Stimulated activated naive CD8-positive, alpha-beta T cell treated with anti-CD3 and anti-CD28 coated beads, Interleukin-15, Interleukin-2, amounts not matched to agents 100 ng/mL and 50 ng/mL, for 24 hours (primary cell): ENCODE results near the gene CERKL.

Experiments
- H3K27ac Mint-ChIP-seq: one replicate; pipeline ENCODE4 v1.8.0; 2021; ENCODE audit warnings: mild to moderate bottlenecking, mixed read lengths
- H3K27me3 Mint-ChIP-seq: one replicate; pipeline ENCODE4 v1.8.0; 2021; ENCODE audit warnings: mixed read lengths
- H3K36me3 Mint-ChIP-seq: one replicate; pipeline ENCODE4 v1.8.0; 2021; ENCODE audit warnings: low read depth, mixed read lengths
- H3K4me1 Mint-ChIP-seq: one replicate; pipeline ENCODE4 v1.8.0; 2021; ENCODE audit warnings: low read depth, mixed read lengths
- H3K4me3 Mint-ChIP-seq: one replicate; pipeline ENCODE4 v1.8.0; 2021; ENCODE audit warnings: mild to moderate bottlenecking, mixed read lengths
- H3K9me3 Mint-ChIP-seq: one replicate; pipeline ENCODE4 v1.8.0; 2021; ENCODE audit warnings: mixed read lengths

CERKL gene

DNA sequence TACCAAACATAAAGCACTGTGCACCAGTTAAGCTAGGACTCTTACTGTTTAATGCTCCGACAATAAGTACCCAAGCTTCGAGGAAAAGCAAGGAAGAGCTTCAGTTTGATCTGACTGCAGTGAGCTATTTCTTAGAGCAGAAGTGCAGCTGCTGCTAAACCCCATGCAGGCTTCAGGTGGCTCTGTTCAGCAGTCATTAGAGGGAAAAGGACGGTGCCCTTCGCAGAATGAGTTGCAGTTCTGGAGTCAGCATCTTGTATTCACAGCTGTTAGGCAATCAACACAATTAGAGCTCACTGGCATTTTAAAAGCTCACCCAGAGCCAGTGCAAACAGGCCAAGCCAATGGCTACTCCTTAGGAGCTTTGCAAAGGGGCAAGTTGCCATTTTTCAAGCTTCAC lies 1.5 kb upstream of the CERKL start:
- H3K9me3 Mint-ChIP-seq: no peaks in the 10 kb centered on the region
- no peak overlapping the region for H3K27ac Mint-ChIP-seq
- H3K36me3 Mint-ChIP-seq: no peaks in the 10 kb centered on the region
- H3K4me1 Mint-ChIP-seq: peaks cover 6% of the 10 kb centered on the region
- H3K27me3 Mint-ChIP-seq: peaks cover 45% of the 10 kb centered on the region
- H3K4me3 Mint-ChIP-seq: no peak overlapping the region

DNA sequence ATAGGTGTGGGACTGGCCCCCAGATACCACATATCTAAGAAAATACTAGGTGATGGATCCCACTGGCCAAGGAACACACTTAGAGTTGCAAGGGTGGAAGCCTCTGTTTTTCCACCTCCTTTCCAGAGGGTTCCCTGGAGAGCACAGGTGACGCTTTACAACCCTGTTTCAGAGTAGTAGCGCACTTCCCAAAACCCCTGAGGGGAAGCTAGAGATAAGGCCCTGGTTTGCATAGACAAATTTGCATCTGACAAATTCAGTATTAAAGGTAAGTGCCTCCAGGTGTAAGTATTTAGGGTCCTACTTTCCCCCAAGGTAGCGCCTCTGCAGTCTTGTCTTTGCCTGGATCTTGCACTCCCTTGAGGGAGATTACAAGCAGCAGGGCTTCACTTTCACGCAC lies 474 bp upstream of the CERKL start:
- Mint-ChIP-seq H3K27ac (no peak overlapping the region), H3K27me3 (peaks cover 51% of the 10 kb centered on the region)

DNA sequence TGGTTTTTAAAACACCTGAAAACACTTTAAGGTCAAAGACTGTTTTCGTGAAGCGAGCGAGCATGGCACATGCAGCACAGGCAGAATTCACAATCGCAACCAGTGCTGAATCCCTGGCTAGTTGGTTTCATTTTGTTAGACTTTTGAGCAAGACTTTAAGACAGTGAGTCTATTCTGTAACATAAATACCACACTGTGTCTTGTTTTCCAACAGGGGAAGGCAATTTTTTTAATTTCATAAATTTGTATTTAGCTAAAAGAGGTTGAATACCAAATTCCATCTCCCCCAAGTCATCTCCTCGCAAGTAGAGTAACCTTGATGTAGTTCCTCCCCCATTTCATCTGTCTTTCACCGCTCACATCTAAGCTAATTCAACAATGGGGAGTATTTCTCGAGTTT lies 1.4 kb downstream of the CERKL start:
- Mint-ChIP-seq H3K27me3 (peaks cover 58% of the 10 kb centered on the region), H3K36me3 (no peaks in the 10 kb centered on the region), H3K4me3 (no peak overlapping the region), H3K9me3 (no peaks in the 10 kb centered on the region), H3K4me1 (peaks cover 6% of the 10 kb centered on the region), H3K27ac (no peak overlapping the region)

More for the DNA sequence above, 474 bp upstream of the CERKL start:
- Mint-ChIP-seq H3K4me1 (peaks cover 6% of the 10 kb centered on the region), H3K4me3 (peak overlapping the region; percentile 70), H3K9me3 (no peaks in the 10 kb centered on the region), H3K36me3 (no peaks in the 10 kb centered on the region)

DNA sequence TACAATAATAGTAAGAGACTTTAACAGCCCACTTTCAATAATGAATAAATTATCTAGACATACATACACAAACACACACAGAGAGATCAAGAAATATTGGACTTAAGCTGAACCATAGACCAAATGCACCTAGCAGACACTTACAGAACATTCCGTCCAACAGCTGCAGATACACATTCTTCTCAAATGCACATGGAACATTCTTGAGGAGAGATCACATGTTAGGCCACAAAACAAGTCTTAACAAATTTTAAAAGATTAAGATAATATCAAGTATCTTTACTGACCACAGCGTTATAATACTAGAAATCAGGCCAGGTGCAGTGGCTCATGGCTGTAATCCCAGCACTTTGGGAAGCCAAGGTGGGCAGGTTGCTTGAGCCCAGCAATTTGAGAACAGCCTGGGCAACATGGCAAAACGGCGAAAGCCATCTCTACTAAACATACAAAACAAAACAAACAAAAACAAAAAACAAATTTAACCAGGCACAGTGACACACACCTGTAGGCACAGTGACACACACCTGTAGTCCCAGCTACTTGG lies 7.4 kb downstream of the CERKL start:
- no peak overlapping the region for H3K4me3 Mint-ChIP-seq
- peaks cover 52% of the 10 kb centered on the region for H3K27me3 Mint-ChIP-seq
- no peaks in the 10 kb centered on the region for H3K9me3 Mint-ChIP-seq
- H3K36me3 Mint-ChIP-seq: no peaks in the 10 kb centered on the region
- no peaks in the 10 kb centered on the region for H3K4me1 Mint-ChIP-seq
- no peak overlapping the region for H3K27ac Mint-ChIP-seq

DNA sequence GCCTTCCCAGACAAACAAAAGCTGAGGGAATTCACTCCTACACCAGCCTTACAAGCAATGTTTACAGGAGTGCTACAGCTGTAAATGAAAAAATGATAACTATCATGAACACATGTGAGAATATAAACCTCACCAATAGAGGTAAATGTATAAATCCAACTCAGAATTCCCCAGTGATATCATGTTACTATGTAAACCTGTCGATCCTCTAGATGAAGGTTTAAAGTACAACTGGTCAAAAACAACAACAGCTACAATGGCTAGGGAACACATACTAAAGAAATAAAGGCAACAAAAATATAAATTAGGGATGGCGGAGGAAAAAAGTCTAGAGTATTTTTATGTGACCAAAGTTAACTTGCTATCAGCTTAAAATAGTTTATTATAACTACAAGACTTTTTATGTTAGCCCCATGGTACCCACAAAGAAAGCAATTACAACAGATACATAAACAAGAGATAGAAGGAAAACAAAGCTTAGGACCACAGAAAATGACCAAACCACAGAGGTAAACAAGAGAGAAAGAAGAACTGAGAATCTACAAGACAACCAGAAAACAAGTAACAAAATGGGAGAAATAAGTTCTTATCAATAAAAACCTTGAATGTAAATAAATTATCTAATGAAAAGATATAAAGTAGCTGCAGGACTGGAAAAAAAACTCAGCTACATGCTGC lies 8.3 kb downstream of the CERKL start:
- Mint-ChIP-seq H3K4me3 (no peak overlapping the region), H3K4me1 (no peaks in the 10 kb centered on the region), H3K27ac (no peak overlapping the region), H3K27me3 (peaks cover 54% of the 10 kb centered on the region), H3K9me3 (no peaks in the 10 kb centered on the region), H3K36me3 (no peaks in the 10 kb centered on the region)

DNA sequence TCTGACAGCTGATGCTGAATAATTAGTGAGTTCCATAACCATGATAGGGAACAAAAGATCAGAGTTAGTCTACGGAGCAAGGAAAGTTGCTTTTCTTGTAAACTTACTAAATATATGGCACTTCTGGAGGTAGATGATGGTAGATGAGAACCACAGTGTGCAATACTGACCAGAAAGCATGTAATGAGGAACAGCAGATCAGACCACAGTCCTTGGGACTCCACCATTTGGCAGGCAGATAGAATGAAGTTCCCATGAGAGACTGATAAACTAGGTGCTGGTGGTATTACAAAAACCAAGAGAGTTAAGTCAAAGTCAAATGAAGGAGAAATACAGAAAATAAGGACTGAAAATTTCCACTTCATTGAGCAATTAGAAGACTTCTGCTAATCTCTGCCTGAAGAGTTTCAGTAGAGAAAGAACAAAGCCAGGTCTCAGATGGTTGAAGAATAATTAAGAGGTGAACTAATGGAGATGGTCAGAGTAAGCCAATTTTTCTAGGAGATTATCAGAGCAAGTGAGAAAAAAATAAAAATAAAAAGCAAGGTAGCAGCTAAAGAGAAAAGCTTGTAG lies 10.4 kb downstream of the CERKL start:
- Mint-ChIP-seq H3K9me3 (no peaks in the 10 kb centered on the region), H3K36me3 (no peaks in the 10 kb centered on the region), H3K4me1 (no peaks in the 10 kb centered on the region), H3K4me3 (no peak overlapping the region), H3K27me3 (peaks cover 42% of the 10 kb centered on the region), H3K27ac (no peak overlapping the region)

DNA sequence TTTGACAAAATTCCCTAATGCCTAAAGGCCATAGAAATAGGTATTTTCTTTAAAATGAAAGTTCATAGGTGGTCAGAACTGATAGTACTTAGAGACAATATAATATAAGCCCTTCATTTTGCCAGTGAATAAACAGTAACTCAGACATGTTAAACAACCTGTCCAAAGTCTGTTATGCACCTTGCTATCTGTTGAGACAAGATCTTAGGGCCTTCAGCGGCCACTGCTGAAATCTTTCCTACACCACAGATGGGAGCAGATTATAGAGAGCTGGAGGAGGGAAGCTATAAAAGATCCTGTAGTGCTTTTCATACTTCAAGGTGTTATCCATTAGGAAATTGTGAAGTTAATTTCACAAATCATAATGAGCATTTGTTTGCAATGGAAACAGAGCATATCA lies 13.8 kb downstream of the CERKL start:
- Mint-ChIP-seq H3K4me3 (no peak overlapping the region), H3K27me3 (peaks cover 28% of the 10 kb centered on the region), H3K4me1 (no peaks in the 10 kb centered on the region), H3K27ac (no peak overlapping the region), H3K9me3 (no peaks in the 10 kb centered on the region), H3K36me3 (no peaks in the 10 kb centered on the region)

DNA sequence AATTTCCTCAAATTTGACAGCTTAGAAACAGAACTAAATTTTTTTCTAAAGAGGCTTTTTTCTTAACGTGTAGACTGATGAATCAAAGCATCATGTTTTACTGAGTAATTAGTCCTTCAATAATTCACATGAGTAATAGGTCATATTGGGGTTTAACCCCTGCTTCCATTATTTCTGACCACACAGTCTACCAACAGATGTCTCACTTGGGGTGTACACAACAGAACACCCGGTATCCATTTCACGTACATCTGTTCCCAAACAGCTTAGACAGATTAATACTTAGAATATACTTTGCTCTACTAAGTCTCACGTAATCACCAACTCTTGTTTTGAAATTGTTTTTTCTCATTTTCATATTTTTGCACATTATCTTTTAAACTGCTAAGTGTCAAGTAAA lies 14.8 kb downstream of the CERKL start:
- H3K27ac Mint-ChIP-seq: no peak overlapping the region
- no peaks in the 10 kb centered on the region for H3K36me3 Mint-ChIP-seq
- H3K4me3 Mint-ChIP-seq: no peak overlapping the region
- peaks cover 21% of the 10 kb centered on the region for H3K27me3 Mint-ChIP-seq
- no peaks in the 10 kb centered on the region for H3K4me1 Mint-ChIP-seq
- no peaks in the 10 kb centered on the region for H3K9me3 Mint-ChIP-seq

DNA sequence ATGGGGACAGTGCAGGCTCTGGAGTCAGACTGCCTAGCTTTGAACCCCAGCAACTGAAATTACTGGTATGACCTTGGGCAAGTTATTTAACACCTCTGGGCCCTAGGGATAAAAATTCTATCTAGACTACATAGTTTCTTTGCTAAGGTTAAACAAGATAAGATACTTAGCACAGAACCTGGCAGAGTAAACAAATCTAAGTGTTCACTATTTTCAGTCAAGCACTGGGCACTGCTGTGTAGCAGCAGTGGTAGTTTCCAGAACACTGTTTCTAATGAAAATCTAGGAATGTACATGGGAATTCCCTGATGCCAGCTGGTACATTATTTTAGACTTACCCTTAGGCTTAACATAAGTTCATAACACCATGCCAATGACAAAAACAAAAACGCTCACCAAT lies 17.2 kb downstream of the CERKL start:
- Mint-ChIP-seq H3K9me3 (no peaks in the 10 kb centered on the region), H3K4me3 (no peak overlapping the region), H3K27ac (no peak overlapping the region), H3K36me3 (no peaks in the 10 kb centered on the region), H3K4me1 (no peaks in the 10 kb centered on the region), H3K27me3 (peaks cover 3% of the 10 kb centered on the region)

DNA sequence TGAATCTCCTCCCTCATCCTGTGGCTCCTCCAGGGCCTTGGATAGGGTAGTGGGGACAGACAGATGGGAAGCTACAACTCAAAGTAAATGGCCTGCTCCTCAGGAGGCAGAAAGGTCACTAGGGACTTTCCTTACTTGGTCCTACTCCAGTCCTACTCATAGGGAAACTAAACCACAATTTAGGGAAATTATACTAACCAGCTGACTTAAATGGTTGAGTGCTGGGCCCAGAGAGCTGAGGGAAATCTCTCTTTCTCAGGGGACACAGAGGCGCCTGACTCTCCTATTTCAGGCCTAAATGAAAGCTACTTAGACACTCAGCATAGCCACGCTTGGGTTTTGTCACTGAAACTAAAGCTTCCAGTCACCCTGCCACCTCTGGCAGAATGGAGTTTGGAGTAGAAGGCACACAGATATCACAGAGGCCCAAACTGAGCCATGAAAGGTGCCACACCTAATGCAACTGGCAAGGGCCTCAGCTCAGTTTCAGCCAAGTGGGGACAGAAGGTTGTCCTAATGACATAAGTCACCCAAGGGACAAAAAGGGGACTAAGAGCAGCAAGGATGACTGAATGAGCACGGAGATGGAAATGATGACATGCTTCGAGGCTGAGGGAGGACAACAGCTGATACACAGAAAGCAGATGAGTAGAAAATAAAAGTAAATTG lies 24.0 kb downstream of the CERKL start:
- Mint-ChIP-seq H3K4me1 (no peaks in the 10 kb centered on the region), H3K27ac (no peak overlapping the region), H3K4me3 (no peak overlapping the region), H3K27me3 (peaks cover 6% of the 10 kb centered on the region), H3K9me3 (no peaks in the 10 kb centered on the region), H3K36me3 (no peaks in the 10 kb centered on the region)

DNA sequence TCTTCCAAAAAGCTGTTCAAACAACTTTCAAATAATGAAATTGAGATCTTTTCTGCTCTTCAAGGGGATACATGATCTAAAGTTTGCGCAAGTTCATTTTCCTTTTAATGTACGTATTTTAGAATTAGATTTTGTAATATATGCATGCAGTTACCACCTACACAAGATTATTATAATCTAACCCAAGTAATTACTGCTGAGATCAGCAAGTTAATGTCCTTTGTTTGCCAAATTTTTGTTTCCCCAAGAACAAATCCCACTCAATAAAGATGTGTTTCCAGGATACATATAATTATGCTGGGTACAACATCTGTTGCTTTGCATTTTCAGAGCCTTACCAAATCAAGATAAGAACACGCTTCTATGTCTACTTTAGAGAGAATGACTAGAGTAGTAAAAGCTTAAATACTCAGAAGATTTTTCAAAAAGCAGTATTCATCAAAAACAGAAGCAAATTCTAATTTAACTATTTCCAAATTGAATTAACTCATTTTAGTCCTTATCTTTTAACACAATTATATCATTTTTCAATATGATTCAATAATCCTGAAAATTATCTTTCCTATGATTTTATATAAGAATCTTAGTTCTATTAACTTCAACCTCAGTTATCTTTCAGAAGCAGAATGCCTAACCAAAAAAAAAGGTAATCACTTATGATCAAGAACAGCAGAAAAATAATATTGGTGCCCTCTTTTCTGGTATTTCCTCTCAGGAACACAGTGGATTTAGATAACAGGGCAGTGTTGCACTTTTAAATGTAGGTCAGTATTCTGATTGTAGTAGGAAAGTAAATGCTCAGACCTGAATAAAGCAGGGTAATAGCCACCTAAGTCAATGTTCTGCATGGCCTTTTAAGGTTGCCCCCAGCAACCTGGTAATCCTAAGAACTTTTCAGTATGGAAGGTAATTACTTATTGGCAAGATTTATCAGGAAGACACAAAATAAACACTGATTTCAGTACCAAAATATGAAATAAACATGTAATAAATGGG lies 28.0 kb downstream of the CERKL start:
- Mint-ChIP-seq H3K27ac (no peak overlapping the region), H3K9me3 (no peaks in the 10 kb centered on the region), H3K4me3 (no peak overlapping the region), H3K4me1 (no peaks in the 10 kb centered on the region), H3K27me3 (peaks cover 16% of the 10 kb centered on the region), H3K36me3 (no peaks in the 10 kb centered on the region)

DNA sequence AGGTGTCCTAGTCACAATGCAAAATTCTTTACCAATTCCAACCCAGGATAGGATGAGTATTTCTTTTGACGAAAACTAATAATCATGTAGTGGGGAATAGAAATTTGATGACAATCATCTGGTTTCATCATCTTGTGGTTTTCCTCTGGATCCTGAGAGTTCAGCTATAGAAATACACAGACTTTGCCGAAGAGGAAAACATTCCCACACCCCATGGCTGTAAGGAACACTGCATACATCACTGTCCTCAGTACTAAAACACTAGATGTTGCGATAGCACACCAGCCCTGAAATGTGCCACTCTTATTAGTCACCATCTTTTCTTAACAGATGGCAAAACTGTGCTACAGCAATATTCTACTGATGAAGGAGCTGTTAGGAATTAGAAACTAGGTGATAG lies 29.4 kb downstream of the CERKL start:
- no peaks in the 10 kb centered on the region for H3K36me3 Mint-ChIP-seq
- no peaks in the 10 kb centered on the region for H3K4me1 Mint-ChIP-seq
- H3K27me3 Mint-ChIP-seq: peaks cover 17% of the 10 kb centered on the region
- no peaks in the 10 kb centered on the region for H3K9me3 Mint-ChIP-seq
- no peak overlapping the region for H3K27ac Mint-ChIP-seq
- H3K4me3 Mint-ChIP-seq: no peak overlapping the region

DNA sequence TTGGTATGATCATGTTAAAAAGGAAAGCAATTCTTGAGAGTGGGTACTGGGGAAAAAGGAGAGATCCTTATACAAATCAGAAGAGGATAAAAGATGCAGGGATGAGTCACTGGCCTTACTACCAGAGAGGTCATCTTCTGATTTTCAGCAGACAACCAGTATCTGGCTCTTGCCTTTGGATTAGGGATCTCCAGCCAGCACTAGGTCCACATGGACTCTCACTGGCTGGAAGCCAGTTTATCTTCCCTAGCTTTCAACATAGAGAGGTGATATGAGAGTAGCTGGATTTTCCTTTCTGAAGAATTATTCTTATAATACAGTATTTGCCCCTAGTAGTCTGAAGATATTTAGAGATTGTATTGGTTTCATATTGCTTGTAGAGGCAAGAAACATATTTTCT lies 30.2 kb downstream of the CERKL start:
- no peaks in the 10 kb centered on the region for H3K4me1 Mint-ChIP-seq
- no peaks in the 10 kb centered on the region for H3K36me3 Mint-ChIP-seq
- no peak overlapping the region for H3K4me3 Mint-ChIP-seq
- peaks cover 17% of the 10 kb centered on the region for H3K27me3 Mint-ChIP-seq
- H3K9me3 Mint-ChIP-seq: no peaks in the 10 kb centered on the region
- no peak overlapping the region for H3K27ac Mint-ChIP-seq

DNA sequence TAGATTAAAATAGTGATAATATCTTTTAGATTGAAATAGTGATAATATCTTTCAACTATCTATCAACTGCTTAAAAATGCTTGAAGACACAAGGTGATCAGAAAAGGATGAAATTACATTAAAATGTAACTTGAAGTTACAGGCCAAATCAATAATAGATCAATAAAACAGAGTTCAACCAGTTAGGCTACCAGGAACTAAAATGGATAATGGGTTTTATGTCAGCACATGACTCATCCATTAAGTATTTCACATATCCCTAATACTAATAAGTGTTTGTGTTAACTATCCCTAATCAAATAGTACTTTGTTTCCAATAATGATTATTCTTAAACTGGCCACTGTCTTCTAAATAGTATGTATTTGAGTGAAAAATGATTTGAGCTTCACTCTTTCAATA lies 33.7 kb downstream of the CERKL start:
- H3K9me3 Mint-ChIP-seq: no peaks in the 10 kb centered on the region
- H3K4me1 Mint-ChIP-seq: no peaks in the 10 kb centered on the region
- H3K27ac Mint-ChIP-seq: no peak overlapping the region
- H3K36me3 Mint-ChIP-seq: no peaks in the 10 kb centered on the region
- H3K4me3 Mint-ChIP-seq: no peak overlapping the region
- H3K27me3 Mint-ChIP-seq: peaks cover 20% of the 10 kb centered on the region
